ENCODE data around the gene ZCCHC2.

ZCCHC2 gene

DNA sequence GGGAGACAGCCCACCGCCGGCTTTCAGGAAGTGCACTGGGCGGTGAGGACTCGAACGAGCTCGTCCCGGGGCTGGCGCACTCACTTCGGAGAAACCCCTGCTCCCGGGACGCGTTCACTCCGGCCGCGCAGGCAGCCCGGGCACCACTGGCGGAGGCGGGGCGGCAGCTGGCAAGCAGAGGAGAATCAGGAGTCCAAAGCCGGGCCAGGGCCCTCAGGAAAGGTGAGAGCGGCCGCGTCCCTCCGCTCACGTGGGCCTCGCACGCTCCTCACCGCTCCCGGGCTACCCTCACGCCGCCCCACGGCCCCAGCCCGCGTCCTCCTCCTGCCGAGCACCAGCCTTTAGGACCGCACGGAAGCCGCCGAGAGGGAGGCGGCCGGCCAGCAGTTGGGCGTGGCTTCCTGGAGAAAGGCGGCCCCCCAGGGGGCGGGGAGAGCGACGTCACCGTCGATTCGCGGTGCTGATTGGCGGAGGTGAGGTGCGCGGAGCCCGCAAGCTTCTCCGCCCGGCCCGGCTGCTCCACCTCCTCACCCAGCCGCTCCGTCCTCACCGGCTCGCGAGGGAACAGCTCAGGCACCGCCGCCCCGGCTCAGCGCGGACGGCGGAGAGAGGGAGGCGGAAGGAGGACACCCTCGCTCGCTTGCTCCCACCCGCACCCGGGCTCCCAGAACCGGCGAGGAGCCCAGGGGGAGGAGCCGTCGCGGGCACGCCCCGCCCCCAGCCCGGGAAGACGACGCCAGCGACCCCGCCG lies at the start of gene ZCCHC2:
TSS of gene ZCCHC2 (plus strand) at position 522 of the 751 bp plus-strand sequence. CDS start 400 bp downstream, outside the sequence.
- peak; percentile 95 to 97 for DNase-seq (ENCODE audit: low read depth in 2 of 2)

DNA sequence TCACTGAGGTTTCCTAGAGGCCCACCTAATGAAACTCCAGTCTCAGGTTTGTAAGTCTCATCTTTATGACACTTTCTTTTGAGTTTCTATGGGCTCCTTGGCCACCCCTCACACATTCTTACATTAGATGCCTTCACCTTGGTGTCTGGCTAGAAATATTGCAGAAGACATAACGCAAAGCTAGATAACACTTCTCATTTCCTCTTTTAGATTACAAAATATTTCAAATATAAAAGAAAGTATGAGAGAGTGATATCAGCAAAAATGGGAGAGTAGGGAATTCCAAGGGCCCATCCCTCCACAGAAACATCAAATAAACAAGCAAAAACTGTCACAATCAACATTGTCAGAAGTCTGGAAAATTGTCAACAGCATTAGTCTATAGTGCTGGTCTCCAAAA lies 43.3 kb upstream of the ZCCHC2 start:
- DNase-seq (ENCODE audit: low read depth in 2 of 2) = no peak

DNA sequence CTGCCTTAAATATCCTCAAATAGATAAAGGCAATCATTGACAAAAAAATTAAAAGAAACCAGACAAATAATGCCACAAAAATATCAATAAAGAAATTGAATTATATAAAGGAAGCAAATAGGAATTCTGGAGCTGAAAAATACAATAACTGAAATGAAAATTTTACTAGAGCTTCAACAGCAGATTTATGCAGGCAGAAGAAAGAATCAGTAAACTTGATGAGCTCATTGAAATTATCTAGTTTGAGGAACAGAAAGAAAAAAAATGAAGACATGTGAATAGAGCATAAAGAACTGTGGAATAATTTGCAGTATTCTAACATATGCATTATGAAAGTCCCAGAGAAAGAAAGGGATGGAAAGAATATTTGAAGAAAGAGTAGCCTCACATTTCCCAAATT lies 41.9 kb upstream of the ZCCHC2 start:
- no peak for DNase-seq (ENCODE audit: low read depth in 2 of 2)

DNA sequence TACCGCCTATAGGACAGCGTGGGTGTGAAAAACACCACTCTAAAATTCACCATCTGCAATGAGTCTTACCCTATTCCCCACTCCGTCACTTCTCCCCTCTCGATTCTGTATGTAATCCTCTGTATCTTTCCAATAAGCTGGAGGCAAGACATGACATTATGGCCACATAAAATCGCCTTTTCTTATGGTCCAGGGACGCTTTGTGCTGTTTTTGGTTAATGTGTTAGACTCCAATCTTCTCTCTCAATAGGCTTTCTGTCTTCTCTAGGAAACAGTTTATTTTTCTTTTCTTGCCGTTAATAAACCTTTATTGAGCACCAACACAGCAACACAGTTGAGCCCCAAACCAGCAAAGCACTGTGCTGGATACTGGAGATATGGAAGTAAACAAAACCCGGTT lies 37.9 kb upstream of the ZCCHC2 start:
- no peak for DNase-seq (ENCODE audit: low read depth in 2 of 2)

DNA sequence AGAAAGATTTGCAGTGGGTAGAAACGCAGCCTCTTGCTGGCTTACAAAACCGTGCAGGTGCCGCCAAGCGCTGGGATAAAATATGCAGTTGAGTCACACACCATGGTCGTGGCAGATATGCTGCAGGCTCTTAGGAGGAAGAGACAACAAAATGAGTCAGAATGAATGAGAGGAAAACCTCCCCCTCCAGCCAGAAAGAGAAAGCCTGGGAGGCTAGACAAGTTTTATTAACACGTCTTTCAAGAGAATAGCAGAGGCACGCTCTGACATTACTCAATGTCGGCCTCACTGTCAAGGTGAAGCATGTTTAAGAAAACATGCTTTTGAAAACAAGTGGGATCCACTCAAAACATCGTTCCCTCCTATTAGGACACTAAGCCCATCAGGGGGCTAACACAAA lies 37.1 kb upstream of the ZCCHC2 start:
- DNase-seq (ENCODE audit: low read depth in 2 of 2) = peak in 1 of 2 donors; percentile 3

DNA sequence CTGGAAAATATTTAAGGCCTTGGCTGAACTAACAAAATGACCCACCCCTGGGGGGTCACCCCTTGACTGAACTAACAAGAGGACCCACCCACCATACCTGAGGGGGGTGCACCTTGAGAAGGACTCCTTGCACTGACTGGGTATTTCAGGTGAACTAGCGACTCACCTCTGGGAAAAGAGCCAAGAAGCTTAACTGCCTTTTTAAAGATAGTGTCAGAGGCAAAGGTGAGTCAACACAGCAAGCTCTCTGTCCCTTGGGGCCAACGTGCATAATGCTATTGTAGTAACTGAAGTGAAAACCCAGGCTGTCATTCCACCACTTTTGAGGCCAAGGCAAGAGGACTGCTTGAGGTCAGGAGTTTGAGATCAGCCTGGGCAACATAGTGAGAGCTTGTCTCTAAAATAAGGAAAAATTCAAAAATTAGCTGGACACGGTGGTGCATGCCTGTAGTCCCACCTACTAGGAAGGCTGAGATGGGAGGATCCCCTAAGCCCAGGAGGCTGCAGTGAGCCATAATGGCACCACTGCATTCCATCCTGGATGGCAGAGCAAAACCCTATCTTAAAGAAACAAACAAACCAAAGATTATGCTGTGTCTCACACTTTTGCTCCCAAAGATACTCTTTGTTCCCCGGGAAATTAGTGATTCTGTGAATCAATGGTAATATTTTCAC lies 36.4 kb upstream of the ZCCHC2 start:
- peak in 1 of 2 donors; percentile 36 for DNase-seq (ENCODE audit: low read depth in 2 of 2)

DNA sequence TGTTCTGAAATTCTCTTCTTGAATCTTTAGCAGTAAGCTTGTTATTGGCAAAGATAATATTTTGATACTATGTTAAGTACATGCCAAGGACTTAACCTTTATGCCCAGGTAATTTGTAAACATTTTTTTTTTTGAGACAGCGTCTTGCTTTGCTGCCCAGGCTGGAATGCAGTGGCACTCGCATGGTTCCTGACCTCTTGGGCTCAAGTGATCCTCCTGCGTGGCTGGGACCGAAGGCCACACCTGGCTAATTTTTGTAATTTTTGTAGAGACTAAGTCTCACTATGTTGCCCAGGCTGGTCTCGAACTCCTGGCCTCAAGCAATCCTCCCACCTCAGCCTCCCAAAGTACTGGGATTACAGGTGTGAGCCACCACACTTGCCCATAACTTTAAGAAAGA lies 35.7 kb upstream of the ZCCHC2 start:
- DNase-seq (ENCODE audit: low read depth in 2 of 2) = no peak

DNA sequence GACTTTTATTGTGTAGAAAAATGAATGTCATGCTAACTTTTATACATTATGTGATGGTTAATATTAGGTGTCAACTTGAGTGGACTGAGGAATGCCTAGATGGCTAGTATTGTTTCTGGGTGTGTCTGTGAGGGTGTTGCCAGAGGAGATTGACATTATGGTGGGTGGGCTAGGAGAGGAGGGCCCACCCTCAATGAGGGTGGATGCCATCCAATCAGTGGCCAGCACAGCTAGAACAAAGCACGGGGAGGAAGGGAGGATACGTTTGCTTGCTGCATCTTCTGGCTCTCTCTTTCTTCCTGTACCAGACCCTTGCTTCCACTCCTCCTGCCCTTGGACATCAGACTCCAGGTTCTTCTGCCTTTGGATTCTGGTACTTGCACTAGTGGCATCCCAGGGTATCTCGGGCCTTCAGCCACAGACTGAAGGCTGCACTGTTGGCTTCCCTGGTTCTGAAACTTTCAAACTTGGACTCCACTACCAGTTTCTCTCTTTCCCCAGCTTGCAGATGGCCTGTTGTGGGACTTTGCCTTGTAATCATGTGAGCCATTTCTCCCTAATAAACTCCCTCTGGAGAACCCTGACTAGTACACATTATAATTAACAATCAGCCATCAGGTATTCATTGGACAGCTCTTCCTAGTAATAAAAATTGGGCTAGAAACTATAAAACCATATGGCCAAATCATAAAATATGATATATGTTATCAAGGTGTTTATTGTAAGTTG lies 31.7 kb upstream of the ZCCHC2 start:
- DNase-seq (ENCODE audit: low read depth in 2 of 2) = no peak

DNA sequence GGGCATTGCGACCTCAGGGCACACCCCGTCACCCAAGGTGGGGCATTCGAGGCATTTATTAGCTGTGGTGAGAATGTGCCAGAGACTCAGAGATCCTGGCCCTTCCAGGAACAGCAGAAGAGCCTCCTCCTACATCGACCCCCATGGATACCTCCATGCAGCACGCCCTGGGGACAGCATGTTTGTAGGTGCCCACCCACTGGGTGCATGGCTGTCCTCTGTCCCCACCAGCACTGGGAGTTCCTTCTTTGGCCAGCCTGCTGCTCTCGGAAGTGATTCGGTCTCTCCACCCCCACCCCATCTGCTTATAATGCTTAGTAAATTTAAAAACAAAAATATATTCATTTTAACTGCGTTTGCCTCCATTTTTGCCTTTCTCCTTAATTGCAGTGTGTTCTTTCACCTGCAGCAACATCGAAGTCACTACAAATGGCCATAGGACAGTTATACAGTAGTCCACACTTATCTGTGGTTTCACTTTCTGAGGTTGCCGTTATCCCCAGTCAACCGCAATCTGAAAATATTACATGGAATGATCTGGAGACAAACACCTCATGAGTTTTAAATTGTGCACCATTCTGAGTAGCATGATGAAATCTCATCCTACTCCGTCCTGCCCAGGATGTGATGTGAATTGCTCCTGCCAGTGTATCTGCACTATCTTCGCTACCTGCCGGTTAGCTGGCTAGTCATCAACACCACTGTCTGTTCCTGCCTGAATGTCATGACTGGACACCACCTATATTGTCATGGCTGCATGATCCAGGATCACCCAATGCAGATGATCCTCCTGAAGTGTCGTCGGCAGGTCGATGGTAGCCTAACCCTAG lies 29.6 kb upstream of the ZCCHC2 start:
- no peak for DNase-seq (ENCODE audit: low read depth in 2 of 2)

DNA sequence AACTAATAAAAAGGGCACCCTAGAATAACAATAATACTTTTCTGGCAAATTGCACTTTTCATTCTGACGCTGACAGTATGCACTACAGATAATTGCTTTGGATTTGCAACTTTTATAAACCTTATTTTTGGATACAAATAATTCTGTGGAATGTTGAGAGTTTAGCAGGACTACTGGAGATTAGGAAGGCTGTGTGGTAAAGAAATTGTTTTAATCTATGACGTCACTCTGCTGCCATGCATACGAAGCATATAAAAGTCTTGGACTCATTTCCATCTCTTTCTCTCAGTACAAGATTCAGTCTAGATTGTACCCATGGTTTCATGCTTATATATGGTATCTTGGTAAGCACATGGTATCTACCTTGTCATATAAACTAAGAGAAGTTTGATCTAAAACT lies 28.1 kb upstream of the ZCCHC2 start:
- no peak for DNase-seq (ENCODE audit: low read depth in 2 of 2)

DNA sequence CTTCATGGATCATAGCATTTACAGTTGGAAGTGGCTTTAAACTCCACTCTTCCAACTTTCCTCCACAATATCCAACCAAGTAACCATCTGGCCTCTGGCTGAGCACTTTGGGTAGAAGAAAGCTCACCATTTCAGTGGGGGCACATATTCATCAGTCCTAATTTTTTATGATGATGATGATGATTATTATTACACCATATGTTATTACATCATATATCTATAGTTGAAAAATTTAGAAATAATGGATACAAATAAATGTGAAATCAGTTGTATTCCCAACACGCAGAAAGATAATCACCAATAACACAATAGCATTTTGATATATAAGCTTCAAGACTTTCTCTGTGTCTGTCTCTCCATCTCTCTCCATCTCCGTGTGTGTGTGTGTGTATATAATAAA lies 26.6 kb upstream of the ZCCHC2 start:
- no peak for DNase-seq (ENCODE audit: low read depth in 2 of 2)

DNA sequence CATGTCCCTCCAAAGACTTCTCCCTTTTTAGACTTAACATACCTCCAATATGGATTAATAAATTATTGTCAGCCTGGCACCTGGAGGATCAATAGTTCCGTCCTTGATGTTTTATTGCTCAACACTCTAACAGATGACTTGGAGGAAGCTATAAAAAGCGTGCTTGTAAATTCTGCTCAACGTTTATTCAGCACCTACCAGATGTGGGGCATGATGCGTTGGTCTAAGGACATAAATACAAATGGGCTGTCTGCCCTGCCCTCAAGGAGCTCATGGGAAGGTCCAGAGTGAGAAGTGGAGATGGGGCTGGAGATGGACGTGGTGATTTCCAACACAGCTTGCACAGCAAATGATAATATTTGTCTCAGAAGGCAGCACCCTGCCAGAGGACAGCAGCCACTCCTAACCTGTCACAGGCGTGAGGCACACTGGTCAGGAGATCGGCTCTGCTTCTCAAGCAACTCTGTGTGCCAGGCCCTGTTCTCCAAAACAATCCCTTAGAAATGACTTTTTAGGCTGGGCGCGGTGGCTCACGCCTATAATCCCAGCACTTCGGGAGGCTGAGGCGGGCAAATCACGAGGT lies 25.5 kb upstream of the ZCCHC2 start:
- DNase-seq (ENCODE audit: low read depth in 2 of 2) = no peak

DNA sequence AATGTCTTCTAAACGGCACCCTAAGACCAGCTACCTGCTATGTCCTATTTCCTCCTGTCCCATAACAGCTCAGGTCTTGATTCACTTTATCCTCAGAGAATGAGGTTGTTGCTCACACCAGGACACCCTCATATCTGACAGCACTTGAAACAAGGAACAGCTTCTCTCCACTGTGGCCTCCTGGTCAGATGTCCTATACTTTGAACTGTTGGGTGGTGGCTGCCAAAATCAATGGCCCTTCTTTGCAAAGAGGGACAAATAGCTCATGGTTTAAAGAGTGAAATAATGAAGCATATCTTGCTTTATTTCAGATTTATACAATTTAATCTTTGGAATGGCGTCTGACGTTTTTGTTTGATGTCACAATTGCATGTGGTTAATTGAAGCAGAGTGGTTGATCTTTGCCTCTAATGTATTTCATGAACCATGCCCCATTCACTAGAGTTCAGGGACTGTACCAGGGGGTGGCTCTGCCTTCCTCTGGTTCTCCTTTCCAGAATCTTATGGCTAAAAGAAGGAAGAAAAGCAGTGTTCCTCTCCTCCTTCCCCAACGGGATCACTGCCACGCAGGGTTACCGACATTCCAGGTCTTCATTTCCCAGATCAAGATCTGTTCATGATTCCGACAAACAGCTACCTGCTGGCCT lies 24.1 kb upstream of the ZCCHC2 start:
- no peak for DNase-seq (ENCODE audit: low read depth in 2 of 2)

DNA sequence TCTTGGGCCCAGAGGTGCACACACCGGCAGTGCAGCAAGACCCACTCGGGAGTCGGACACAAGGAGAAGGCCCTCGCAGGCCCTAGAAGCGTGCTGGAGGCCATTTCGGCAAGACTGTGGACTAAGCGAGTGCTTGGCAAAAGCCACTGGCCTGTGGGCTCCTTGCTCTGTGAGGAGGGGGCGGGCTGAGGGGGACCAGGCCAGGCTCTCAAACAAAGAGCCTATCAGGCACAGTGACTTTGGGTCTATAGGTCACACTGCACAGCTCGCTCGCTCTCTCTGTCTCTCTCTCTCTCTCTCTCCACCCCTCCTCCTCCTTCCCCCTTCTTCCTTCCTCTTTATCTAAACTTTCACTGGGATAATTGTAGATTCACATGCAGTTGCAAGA lies 23.6 kb upstream of the ZCCHC2 start:
- DNase-seq (ENCODE audit: low read depth in 2 of 2) = no peak

DNA sequence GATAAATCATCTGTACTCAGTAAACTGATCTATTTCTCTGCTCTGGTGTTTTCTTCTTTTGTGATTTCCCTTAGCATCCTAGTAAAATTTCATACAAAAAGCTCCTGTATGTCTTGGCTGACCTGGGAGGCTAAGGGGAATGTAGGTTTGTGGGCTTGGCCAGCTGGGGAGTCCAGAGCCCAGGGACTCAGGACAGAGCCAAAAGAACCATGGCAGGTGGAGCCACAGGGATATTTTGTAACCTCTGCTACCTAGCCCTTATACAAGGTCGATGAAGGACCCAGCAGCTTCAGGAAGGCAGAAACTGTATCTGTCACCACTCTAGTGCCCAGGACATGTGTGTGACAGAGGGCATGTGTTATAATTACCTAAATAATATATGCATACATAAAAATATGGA lies 22.7 kb upstream of the ZCCHC2 start:
- no peak for DNase-seq (ENCODE audit: low read depth in 2 of 2)

DNA sequence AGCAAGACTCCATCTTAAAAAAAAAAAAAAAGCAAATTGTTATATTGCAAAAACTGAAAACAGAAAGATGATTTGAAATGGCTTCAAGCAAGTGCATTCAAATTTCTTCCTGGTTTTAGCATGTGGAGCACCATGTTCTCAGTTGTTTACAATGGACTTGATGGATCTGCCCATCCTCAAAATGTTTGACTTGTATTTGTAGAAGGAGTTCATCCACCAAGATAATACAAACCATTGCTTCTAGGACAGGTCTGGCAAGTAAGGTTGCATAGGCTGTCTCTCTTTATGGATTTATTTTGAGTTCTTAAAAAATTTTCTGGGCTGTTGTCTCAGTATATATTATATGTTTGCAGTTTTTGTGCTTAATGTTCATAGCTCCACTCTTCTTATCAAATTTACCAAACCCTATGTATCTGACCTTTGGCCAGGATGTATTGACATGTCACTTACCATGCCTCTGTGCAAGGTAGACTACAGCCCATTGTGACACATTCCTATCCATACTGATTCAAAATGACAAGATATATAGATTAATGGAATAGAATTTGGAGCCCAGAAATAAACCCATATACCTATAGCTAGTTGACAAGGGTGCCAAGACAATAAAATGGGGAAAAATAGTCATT lies 21.7 kb upstream of the ZCCHC2 start:
- DNase-seq (ENCODE audit: low read depth in 2 of 2) = no peak

DNA sequence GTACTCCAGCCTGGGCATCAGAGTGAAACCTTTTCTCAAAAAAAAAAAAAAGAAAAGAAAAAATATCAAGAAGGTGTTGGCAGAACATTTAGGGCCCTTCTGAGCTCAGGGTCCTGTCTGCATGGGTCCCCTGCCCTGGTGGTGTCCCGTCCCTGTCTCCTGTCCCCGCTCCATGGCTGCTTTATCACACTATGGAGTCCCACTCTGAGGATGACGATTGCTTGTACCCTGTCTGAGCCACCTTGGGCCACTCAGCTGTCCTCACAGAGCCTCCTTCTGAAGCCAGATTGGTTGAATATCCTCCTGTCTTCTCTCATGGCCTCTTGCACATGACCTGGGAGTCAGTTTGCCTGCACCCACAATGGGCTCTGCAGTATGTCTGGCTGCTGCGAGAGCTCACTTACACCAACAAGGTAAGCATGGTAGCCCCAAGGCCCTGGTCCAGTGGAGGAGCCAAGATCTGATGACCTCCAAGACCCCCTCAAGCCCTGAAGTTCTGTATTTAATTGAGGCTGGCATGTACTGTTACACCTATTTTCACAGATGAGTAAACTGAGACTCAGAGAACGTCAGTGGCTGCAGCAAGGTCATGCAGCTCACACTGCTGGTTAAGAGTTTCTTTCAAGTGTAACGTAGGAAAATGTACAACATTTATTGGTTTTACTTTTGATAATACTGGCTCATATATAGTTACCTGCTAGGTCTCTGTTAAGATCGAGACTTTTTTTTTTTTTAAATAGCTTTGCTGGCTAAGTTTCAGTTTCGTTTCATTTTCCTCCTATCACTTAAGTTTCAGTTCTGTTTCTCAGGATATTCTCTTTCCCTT lies 16.9 kb upstream of the ZCCHC2 start:
- DNase-seq (ENCODE audit: low read depth in 2 of 2) = peak in 1 of 2 donors; percentile 7

DNA sequence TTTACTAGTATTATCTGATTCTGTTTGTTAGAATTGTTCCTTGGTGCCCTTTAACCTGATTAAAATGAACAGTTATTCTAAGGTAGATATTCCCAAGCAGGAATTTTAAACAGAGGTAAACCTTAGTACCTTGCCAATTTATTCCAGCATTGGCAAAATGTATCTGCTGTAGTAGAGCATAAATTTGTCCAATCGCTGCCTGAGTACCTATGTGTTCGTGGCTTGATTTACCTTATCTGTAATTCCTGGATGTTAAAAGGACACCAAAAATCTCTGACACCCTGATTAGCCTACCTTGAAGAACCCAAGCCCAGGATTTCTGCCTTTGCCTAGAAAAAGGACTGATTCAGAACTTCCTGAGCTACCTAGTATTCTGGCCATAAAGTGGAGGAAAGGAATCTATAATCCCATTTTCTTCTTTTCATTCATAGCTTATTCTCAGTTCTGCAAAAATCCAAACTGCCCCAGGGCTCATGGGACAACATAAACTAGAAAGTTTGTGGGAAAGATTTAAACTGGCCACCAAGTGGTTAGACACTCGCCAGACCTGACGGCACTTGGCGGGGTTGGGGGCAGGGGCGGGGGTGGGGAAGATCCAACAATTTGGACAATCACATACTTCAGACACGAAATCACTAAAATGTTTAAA lies 16.2 kb upstream of the ZCCHC2 start:
- no peak for DNase-seq (ENCODE audit: low read depth in 2 of 2)

DNA sequence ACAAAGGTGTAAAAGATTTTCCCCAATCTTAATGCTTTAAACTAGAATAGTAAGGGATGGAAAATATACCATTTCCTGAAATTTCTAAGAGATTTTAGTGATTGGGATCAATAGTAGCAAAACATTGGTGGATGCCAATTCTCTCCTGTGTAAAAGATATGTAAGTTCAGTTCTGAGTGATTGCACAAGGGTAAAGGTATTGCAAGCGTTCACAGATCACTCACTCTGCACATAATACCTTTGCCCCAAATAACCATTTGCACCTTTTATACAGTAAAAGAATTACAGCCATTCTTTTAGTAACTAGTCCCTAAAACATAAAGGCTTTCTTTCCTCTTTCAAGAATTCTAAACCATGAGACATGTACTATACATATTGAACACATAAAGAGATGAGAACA lies 13.0 kb upstream of the ZCCHC2 start:
- DNase-seq (ENCODE audit: low read depth in 2 of 2) = no peak

Measured in stimulated activated CD8-positive, alpha-beta memory T cell treated with anti-CD3 and anti-CD28 coated beads, Interleukin-15, amount 100 ng/mL, for 48 hours (primary cell).